PFSK-1 (cell line): ENCODE results near the gene RPS15.

Experiments
- POLR2AphosphoS5 ChIP-seq: IDR thresholded peaks from 2 replicates; pipeline ENCODE4 v1.6.1; 2012; ENCODE audit warnings: low read depth, mild to moderate bottlenecking, control low read depth, low read length, moderate library complexity
- TAF1 ChIP-seq: IDR thresholded peaks from 2 replicates; pipeline ENCODE4 v1.6.1; 2012; ENCODE audit warnings: low read length, control low read depth, borderline replicate concordance; ENCODE audit not compliant: insufficient read depth

DNA sequence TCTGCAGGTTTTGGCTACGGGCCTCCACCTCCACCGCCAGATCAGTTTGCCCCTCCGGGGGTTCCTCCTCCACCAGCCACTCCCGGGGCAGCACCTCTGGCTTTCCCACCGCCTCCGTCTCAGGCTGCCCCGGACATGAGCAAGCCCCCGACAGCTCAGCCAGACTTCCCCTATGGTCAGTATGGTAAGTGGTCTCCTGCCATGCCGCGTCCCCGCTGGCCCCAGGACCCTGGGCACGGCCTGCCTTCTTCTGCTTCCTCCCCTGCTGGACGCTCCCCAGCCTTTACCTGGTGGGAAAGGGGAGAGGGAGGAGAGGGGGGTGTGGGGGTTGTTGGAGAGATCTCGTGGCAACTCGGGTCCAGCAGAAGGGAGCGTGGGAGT, 5.7 kb upstream of the RPS15 start:
- TF ChIP-seq TAF1 (no peak), POLR2AphosphoS5 (no peak)
